Ishikawa (cell line): ENCODE data around the gene DHX30.

Experiments
- CEBPB ChIP-seq: IDR thresholded peaks from 2 replicates; pipeline ENCODE4 v1.6.1; 2012
- CREB1 ChIP-seq: IDR thresholded peaks from 2 replicates; pipeline ENCODE4 v1.6.1; 2012; ENCODE audit warnings: low read depth
- EGR1 ChIP-seq: IDR thresholded peaks from 2 replicates; pipeline ENCODE4 v1.6.1; 2012
- EP300 ChIP-seq: IDR thresholded peaks from 2 replicates; pipeline ENCODE4 v1.6.1; 2012; ENCODE audit warnings: borderline replicate concordance
- FOXM1 ChIP-seq: IDR thresholded peaks from 2 replicates; pipeline ENCODE4 v1.6.1; 2012; ENCODE audit warnings: low read depth, borderline replicate concordance
- MAX ChIP-seq: IDR thresholded peaks from 2 replicates; pipeline ENCODE4 v1.6.1; 2012
- NFIC ChIP-seq: IDR thresholded peaks from 2 replicates; pipeline ENCODE4 v1.6.1; 2012
- RAD21 ChIP-seq: IDR thresholded peaks from 2 replicates; pipeline ENCODE4 v1.6.1; 2012; ENCODE audit warnings: low read depth
- REST ChIP-seq: IDR thresholded peaks from 2 replicates; pipeline ENCODE4 v1.6.1; 2012; ENCODE audit warnings: low read depth, mild to moderate bottlenecking
- TAF1 ChIP-seq: IDR thresholded peaks from 2 replicates; pipeline ENCODE4 v1.6.1; 2012; ENCODE audit warnings: low read depth, mild to moderate bottlenecking
- TCF12 ChIP-seq: IDR thresholded peaks from 2 replicates; pipeline ENCODE4 v1.6.1; 2012; ENCODE audit warnings: low read depth
- TEAD4 ChIP-seq: IDR thresholded peaks from 2 replicates; pipeline ENCODE4 v1.6.1; 2012
- USF1 ChIP-seq: IDR thresholded peaks from 2 replicates; pipeline ENCODE4 v1.6.1; 2012
- YY1 ChIP-seq: IDR thresholded peaks from 2 replicates; pipeline ENCODE4 v1.6.1; 2012; ENCODE audit warnings: low read depth
- ZBTB7A ChIP-seq: IDR thresholded peaks from 2 replicates; pipeline ENCODE4 v1.6.1; 2012; ENCODE audit warnings: low read depth

Gene DHX30

GRCh38 chr3:47782446-47783308, 20.3 kb upstream of the DHX30 start:
- TF ChIP-seq EP300: no peak
- no peak for TF ChIP-seq RAD21
- no peak for TF ChIP-seq MAX
- no peak for TF ChIP-seq ZBTB7A
- no peak for TF ChIP-seq CEBPB
- no peak for TF ChIP-seq YY1
- no peak for TF ChIP-seq TAF1
- TF ChIP-seq TEAD4: no peak
- TF ChIP-seq TCF12: no peak
- TF ChIP-seq CREB1: no peak
- no peak for TF ChIP-seq EGR1
- TF ChIP-seq USF1: no peak
- no peak for TF ChIP-seq NFIC
- TF ChIP-seq REST: no peak
- no peak for TF ChIP-seq FOXM1

- TF ChIP-seq YY1 (no peak), NFIC (no peak), TAF1 (no peak), USF1 (no peak), TCF12 (no peak), REST (no peak), MAX (no peak), CREB1 (no peak), EP300 (no peak), ZBTB7A (no peak), FOXM1 (no peak), TEAD4 (no peak), EGR1 (no peak), RAD21 (no peak), CEBPB (no peak)
Observed at GRCh38 chr3:47783673-47784072, 19.3 kb upstream of the DHX30 start.

- TF ChIP-seq NFIC: no peak
- no peak for TF ChIP-seq CEBPB
- TF ChIP-seq YY1: no peak
- no peak for TF ChIP-seq CREB1
- no peak for TF ChIP-seq REST
- TF ChIP-seq ZBTB7A: no peak
- no peak for TF ChIP-seq EP300
Observed at GRCh38 chr3:47791193-47791855, 11.6 kb upstream of the DHX30 start.

GRCh38 chr3:47792699-47793098, 10.2 kb upstream of the DHX30 start:
- TF ChIP-seq USF1: no peak
- TF ChIP-seq CEBPB: no peak
- no peak for TF ChIP-seq ZBTB7A
- TF ChIP-seq FOXM1: no peak
- TF ChIP-seq YY1: no peak
- TF ChIP-seq REST: no peak
- no peak for TF ChIP-seq EGR1
- no peak for TF ChIP-seq EP300
- no peak for TF ChIP-seq CREB1
- no peak for TF ChIP-seq NFIC
- no peak for TF ChIP-seq RAD21
- TF ChIP-seq TCF12: no peak
- no peak for TF ChIP-seq TAF1
- no peak for TF ChIP-seq MAX
- TF ChIP-seq TEAD4: no peak
